Activated naive CD8-positive, alpha-beta T cell (primary cell): ENCODE data around the gene WDR62.

ENCODE experiments used
- H3K27ac Mint-ChIP-seq: one replicate; pipeline ENCODE4 v1.8.0; 2021; ENCODE audit warnings: mixed read lengths
- H3K27me3 Mint-ChIP-seq: one replicate; pipeline ENCODE4 v1.8.0; 2021; ENCODE audit warnings: mixed read lengths
- H3K36me3 Mint-ChIP-seq: one replicate; pipeline ENCODE4 v1.8.0; 2021; ENCODE audit warnings: mixed read lengths
- H3K4me1 Mint-ChIP-seq: one replicate; pipeline ENCODE4 v1.8.0; 2021; ENCODE audit warnings: low read depth, mixed read lengths
- H3K4me3 Mint-ChIP-seq: one replicate; pipeline ENCODE4 v1.8.0; 2021; ENCODE audit warnings: mild to moderate bottlenecking, mixed read lengths
- H3K9me3 Mint-ChIP-seq: one replicate; pipeline ENCODE4 v1.8.0; 2021; ENCODE audit warnings: low read depth, mixed read lengths

WDR62 gene

DNA sequence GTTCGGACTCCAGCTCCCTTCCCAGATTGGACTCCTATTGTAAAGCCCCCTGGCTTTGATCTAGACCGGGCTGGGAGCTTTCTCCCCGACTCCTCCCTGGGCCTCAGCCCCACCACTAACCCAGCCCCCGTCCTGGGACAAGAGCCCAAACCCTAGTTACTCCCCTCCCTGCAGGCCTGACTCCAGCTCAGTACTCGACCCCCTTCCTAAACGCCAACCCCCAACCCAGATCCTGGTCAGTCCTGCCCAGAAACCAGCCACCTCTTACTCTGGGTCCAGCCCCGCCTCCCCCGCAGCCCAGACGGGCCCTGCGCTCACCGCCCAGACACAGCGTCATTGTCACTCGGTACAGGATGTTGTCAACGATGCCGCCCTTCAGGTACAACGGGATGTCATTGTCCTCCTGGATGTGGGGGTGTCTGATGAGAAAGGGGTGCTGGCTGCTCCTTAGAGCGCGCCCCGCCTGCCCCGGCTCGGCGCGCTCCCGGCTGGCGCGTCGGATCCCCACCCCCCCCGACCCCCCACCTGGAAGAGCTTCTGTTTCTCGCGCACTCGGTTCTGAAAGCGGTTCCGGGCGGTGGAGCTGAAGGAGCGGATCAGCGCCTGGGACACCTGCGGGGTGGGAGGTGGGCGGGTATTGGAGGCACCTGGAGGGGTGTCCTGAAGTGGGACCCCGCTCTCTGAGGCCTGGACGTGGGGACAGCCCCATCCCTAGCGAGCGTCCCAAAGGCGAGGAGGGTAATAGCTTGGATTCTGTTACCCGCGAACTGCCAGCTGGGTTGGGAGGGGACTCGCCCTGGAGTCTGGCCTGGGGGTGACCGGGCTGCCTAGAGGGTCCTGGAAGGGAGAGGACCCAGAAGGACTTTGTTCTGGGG lies 96.7 kb downstream of the WDR62 start:
- no peaks in the 10 kb centered on the region for H3K9me3 Mint-ChIP-seq
- no peak overlapping the region for H3K27ac Mint-ChIP-seq
- no peak overlapping the region for H3K4me3 Mint-ChIP-seq
- H3K27me3 Mint-ChIP-seq = no peaks in the 10 kb centered on the region
- H3K36me3 Mint-ChIP-seq = peaks cover 8% of the 10 kb centered on the region
- H3K4me1 Mint-ChIP-seq = peaks cover 2% of the 10 kb centered on the region

- no peaks in the 10 kb centered on the region for H3K27me3 Mint-ChIP-seq
- peaks cover 6% of the 10 kb centered on the region for H3K36me3 Mint-ChIP-seq
- peaks cover 2% of the 10 kb centered on the region for H3K4me1 Mint-ChIP-seq
- H3K9me3 Mint-ChIP-seq = no peaks in the 10 kb centered on the region
- H3K4me3 Mint-ChIP-seq = no peak overlapping the region
- H3K27ac Mint-ChIP-seq = no peak overlapping the region
Measured at GRCh38 chr19:36152019-36152351, 97.3 kb downstream of the WDR62 start.

- Mint-ChIP-seq H3K4me3 (no peak within 1 kb of the TSS), H3K27ac (no peak within 1 kb of the TSS), H3K36me3 (peaks cover 3% of the 10 kb centered on the region), H3K4me1 (no peaks in the 10 kb centered on the region), H3K9me3 (no peaks in the 10 kb centered on the region), H3K27me3 (no peaks in the 10 kb centered on the region)
Measured at GRCh38 chr19:36152352-36153091, 97.8 kb downstream of the WDR62 start, which contains the start of gene COX7A1. Gene COX7A1 (minus strand): TSS chr19:36152447. CDS start chr19:36152407, 40 bp downstream.

GRCh38 chr19:36153126-36153525 lies 98.4 kb downstream of the WDR62 start:
- no peaks in the 10 kb centered on the region for H3K27me3 Mint-ChIP-seq
- H3K4me1 Mint-ChIP-seq = no peaks in the 10 kb centered on the region
- H3K4me3 Mint-ChIP-seq = no peak overlapping the region
- H3K9me3 Mint-ChIP-seq = no peaks in the 10 kb centered on the region
- H3K27ac Mint-ChIP-seq = no peak overlapping the region
- peaks cover 3% of the 10 kb centered on the region for H3K36me3 Mint-ChIP-seq
